ENCODE measurements around the gene PLEKHA7. TPM values are rescaled to one million over a fixed set of nuclear protein-coding genes. Genes with fewer than 3 reads are reported as not detected.

The PLEKHA7 gene
- total and polyA plus RNA-seq, 7 donors = 0.74 to 2.6 (median 1.2) TPM

- 77 to 80% (median 79%) methylated on average over 8 of the region's 8 CpGs for WGBS, 3 donors
- Histone ChIP-seq H3K27me3 (ENCODE audit: insufficient read depth in 3 of 3, low read length in 2 of 3) (peaks cover 0 to 34% (median 3%) of the 10 kb centered on the region in 3 donors), H3K27ac (no peak overlapping the region), H3K4me1 (peaks cover 5% of the 10 kb centered on the region), H3K9me3 (no peaks in the 10 kb centered on the region), H3K4me3 (no peak overlapping the region), H3K36me3 (ENCODE audit: insufficient read depth in 1 of 2, low read depth in 1 of 2) (no peaks in the 10 kb centered on the region)
- ATAC-seq = no peak
- DNase-seq = no peak
- intact Hi-C loops (cut with DNase I) = loop anchor here in 1 of 2 donors (5.0 kb wide), 1 partner anchor 56 kb away; no protein-coding TSS in a partner anchor
- TF ChIP-seq CTCF (IDR thresholded peaks at IDR 0.05) = no peak
These were observed 3.3 kb downstream of the PLEKHA7 start for GRCh38 chr11:17010851-17011420.

- Histone ChIP-seq H3K4me3 (no peak overlapping the region), H3K27me3 (ENCODE audit: insufficient read depth in 3 of 3, low read length in 2 of 3) (peaks cover 0 to 18% (median 0%) of the 10 kb centered on the region in 3 donors), H3K9me3 (no peaks in the 10 kb centered on the region), H3K36me3 (ENCODE audit: insufficient read depth in 1 of 2, low read depth in 1 of 2) (no peaks in the 10 kb centered on the region), H3K4me1 (peaks cover 5% of the 10 kb centered on the region), H3K27ac (no peak overlapping the region)
- 58 to 82% (median 80%) methylated on average over 3 of the region's 3 CpGs for WGBS, 3 donors
- DNase-seq = peak; percentile 25 to 75
- peak; percentile 87 to 98 (median 92) for ATAC-seq
- TF ChIP-seq CTCF (IDR thresholded peaks at IDR 0.05) = no peak
- intact Hi-C loops (cut with DNase I) = no loop called here
These were observed 6.1 kb downstream of the PLEKHA7 start for GRCh38 chr11:17008099-17008498.

GRCh38 chr11:17005646-17006045 lies 8.6 kb downstream of the PLEKHA7 start:
- no peaks in the 10 kb centered on the region for H3K36me3 ChIP-seq (ENCODE audit: insufficient read depth in 1 of 2, low read depth in 1 of 2)
- H3K27me3 ChIP-seq (ENCODE audit: insufficient read depth in 3 of 3, low read length in 2 of 3) = no peaks in the 10 kb centered on the region
- intact Hi-C loops (cut with DNase I) = no loop called here
- H3K4me3 ChIP-seq = no peak overlapping the region
- H3K4me1 ChIP-seq = peaks cover 5% of the 10 kb centered on the region
- WGBS, 3 donors = 36 to 38% (median 37%) methylated on average over 3 of the region's 3 CpGs
- no peak for DNase-seq
- TF ChIP-seq CTCF (IDR thresholded peaks at IDR 0.05) = no peak
- no peak overlapping the region for H3K27ac ChIP-seq
- no peaks in the 10 kb centered on the region for H3K9me3 ChIP-seq
- no peak for ATAC-seq

- Histone ChIP-seq H3K27me3 (ENCODE audit: insufficient read depth in 3 of 3, low read length in 2 of 3) (no peaks in the 10 kb centered on the region), H3K36me3 (ENCODE audit: insufficient read depth in 1 of 2, low read depth in 1 of 2) (no peaks in the 10 kb centered on the region), H3K27ac (no peak overlapping the region), H3K4me1 (peaks cover 5% of the 10 kb centered on the region), H3K9me3 (no peaks in the 10 kb centered on the region), H3K4me3 (no peak overlapping the region)
- 73 to 82% (median 79%) methylated on average over 7 of the region's 7 CpGs for WGBS, 3 donors
- TF ChIP-seq CTCF (IDR thresholded peaks at IDR 0.05) = no peak
- DNase-seq (no peak), ATAC-seq (no peak)
- intact Hi-C loops (cut with DNase I) = no loop called here
These were observed 9.6 kb downstream of the PLEKHA7 start for GRCh38 chr11:17004486-17005148.
